ENCODE results near the gene RABGAP1L. TPM values are rescaled to one million over a fixed set of nuclear protein-coding genes. Genes with fewer than 3 reads are reported as not detected.
A peak's percentile ranks its signal among the peaks of the same experiment; 100 is the strongest.
"Not testable (repeated sequence)": the region's sequence is repeated elsewhere in the genome, so short reads cannot be mapped to it uniquely, and the experiment has no call there.

The RABGAP1L gene
- total RNA-seq, 1 donor from 2014 or later: 30.2 TPM

DNA sequence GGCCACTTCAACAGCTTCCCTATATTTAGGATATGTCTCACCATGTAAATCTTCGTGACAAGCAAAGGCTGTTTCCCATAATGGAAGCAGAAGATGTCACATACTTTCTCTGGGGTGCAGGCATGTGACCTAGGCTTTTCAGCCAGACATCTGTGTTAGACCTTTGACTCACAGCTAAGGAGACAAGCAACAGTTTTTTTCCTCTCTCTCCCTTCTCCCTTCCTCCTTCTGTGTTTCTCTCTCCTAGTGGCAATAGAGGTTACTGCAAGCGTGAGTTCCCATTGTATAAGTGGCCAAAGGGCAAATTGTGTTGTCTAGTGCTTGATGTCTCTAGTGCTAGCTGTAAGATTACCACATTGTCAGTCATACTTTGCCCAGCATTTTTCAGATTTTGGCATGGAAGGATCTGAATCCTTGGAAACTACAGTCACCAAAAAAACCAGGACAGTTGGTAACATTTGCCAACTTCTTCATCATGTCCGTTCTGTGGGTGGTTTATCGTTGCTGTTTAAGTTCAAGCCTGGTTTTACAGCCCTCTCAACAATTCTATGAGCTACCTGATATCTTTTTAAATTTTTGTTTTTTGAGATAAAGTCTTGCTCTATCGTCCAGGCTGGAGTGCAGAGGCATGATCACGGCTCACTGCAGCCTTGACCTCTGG is 44.4 kb upstream of the RABGAP1L start:
- Mint-ChIP-seq H3K27me3 (ENCODE audit: unreplicated experiment) (no peaks in the 10 kb centered on the region), H3K36me3 (ENCODE audit: low read depth, unreplicated experiment) (no peaks in the 10 kb centered on the region), H3K4me1 (ENCODE audit: unreplicated experiment) (no peaks in the 10 kb centered on the region), H3K27ac (ENCODE audit: unreplicated experiment) (no peak overlapping the region), H3K9me3 (ENCODE audit: unreplicated experiment) (no peaks in the 10 kb centered on the region), H3K4me3 (ENCODE audit: unreplicated experiment) (no peak overlapping the region)
- TF ChIP-seq, protein P1, sequence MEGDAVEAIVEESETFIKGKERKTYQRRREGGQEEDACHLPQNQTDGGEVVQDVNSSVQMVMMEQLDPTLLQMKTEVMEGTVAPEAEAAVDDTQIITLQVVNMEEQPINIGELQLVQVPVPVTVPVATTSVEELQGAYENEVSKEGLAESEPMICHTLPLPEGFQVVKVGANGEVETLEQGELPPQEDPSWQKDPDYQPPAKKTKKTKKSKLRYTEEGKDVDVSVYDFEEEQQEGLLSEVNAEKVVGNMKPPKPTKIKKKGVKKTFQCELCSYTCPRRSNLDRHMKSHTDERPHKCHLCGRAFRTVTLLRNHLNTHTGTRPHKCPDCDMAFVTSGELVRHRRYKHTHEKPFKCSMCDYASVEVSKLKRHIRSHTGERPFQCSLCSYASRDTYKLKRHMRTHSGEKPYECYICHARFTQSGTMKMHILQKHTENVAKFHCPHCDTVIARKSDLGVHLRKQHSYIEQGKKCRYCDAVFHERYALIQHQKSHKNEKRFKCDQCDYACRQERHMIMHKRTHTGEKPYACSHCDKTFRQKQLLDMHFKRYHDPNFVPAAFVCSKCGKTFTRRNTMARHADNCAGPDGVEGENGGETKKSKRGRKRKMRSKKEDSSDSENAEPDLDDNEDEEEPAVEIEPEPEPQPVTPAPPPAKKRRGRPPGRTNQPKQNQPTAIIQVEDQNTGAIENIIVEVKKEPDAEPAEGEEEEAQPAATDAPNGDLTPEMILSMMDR (IDR thresholded peaks at IDR 0.05; ENCODE audit: unreplicated experiment): peak; percentile 84
- DNase-seq (ENCODE audit: low spot score): peak; percentile 46

DNA sequence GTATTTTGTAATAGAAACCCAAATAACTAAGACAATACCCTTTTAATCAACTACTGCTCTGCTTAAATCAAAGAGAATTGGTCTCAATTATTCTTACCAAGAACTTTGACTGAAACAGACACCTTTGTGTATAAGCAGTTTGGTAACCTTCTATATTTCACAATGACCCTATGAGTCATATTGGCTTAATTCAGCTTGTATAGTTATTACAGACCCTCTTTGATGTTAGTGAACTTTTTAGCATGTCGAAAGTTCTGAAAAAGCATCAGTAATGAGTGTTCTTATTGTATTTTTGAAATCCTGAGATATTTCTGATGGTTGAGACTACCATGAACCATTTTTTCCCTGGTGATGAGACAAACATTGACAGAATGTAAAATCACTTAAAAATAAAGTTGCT is 43.3 kb upstream of the RABGAP1L start:
- no peak overlapping the region for H3K4me3 Mint-ChIP-seq (ENCODE audit: unreplicated experiment)
- TF ChIP-seq, protein P1 (IDR thresholded peaks at IDR 0.05; ENCODE audit: unreplicated experiment): no peak
- no peaks in the 10 kb centered on the region for H3K27me3 Mint-ChIP-seq (ENCODE audit: unreplicated experiment)
- H3K36me3 Mint-ChIP-seq (ENCODE audit: low read depth, unreplicated experiment): no peaks in the 10 kb centered on the region
- H3K9me3 Mint-ChIP-seq (ENCODE audit: unreplicated experiment): no peaks in the 10 kb centered on the region
- no peaks in the 10 kb centered on the region for H3K4me1 Mint-ChIP-seq (ENCODE audit: unreplicated experiment)
- DNase-seq (ENCODE audit: low spot score): no peak
- no peak overlapping the region for H3K27ac Mint-ChIP-seq (ENCODE audit: unreplicated experiment)

DNA sequence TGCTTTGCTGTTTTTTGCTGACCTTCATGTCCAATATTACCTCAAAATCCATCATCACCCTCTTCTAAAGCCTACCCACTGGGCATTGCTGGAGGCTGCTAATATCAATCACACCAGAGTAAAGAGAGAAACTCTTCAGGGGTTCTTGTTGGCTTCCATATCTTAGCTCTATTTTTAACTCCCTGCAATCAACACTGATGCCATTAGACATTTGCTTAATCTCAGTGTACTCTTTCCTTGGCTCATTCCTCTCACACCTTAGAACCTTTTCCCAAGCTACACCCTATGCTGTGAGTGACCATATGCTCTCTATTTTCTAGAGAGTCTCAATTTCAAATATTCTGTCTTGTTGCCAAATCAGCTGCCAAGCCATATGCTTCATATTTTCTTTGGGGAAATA is 40.6 kb upstream of the RABGAP1L start:
- Mint-ChIP-seq H3K27ac (ENCODE audit: unreplicated experiment) (no peak overlapping the region), H3K4me3 (ENCODE audit: unreplicated experiment) (no peak overlapping the region), H3K4me1 (ENCODE audit: unreplicated experiment) (no peaks in the 10 kb centered on the region), H3K36me3 (ENCODE audit: low read depth, unreplicated experiment) (no peaks in the 10 kb centered on the region), H3K9me3 (ENCODE audit: unreplicated experiment) (no peaks in the 10 kb centered on the region), H3K27me3 (ENCODE audit: unreplicated experiment) (peaks cover 4% of the 10 kb centered on the region)
- TF ChIP-seq, protein P1 (IDR thresholded peaks at IDR 0.05; ENCODE audit: unreplicated experiment): no peak
- no peak for DNase-seq (ENCODE audit: low spot score)

DNA sequence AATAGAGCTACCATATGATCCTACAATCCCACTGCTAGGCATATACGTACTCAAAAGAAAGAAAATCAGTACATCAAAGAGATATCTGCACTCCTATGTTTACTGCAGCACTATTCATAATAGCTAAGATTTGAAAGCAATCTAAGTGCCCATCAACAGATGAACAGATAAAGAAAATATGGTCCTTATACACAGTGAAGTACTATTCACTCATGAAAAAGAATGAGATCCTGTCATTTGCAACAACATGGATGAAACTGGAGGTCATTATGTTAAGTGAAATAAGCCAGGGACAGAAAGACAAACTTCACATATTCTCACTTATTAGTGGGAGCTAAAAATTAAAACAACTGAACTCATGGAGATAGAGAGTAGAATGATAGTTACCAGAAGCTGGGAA is 37.0 kb upstream of the RABGAP1L start:
- H3K4me1 Mint-ChIP-seq (ENCODE audit: unreplicated experiment): not testable (repeated sequence)

DNA sequence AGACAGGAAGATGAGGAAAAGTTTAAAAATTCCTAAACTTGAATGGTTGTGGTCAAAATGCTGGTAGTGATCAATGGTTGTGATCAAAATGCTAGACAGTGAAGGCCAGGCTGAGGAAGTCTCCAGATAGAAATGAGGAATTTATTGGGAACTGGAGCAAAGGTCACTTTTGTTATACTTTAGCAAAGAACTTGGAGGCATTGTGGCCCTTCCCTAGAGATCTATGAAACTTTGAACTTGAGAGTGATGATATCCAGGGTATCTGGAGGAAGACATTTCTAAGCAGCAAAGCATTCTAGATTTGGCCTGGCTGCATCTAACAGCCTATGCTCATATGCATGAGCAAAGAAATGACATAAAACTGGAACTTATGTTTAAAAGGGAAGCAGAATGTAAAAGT is 35.5 kb upstream of the RABGAP1L start:
- Mint-ChIP-seq H3K36me3 (ENCODE audit: low read depth, unreplicated experiment) (no peaks in the 10 kb centered on the region), H3K4me3 (ENCODE audit: unreplicated experiment) (no peak overlapping the region), H3K27me3 (ENCODE audit: unreplicated experiment) (peaks cover 7% of the 10 kb centered on the region), H3K4me1 (ENCODE audit: unreplicated experiment) (no peaks in the 10 kb centered on the region), H3K27ac (ENCODE audit: unreplicated experiment) (no peak overlapping the region), H3K9me3 (ENCODE audit: unreplicated experiment) (peaks cover 4% of the 10 kb centered on the region)
- no peak for DNase-seq (ENCODE audit: low spot score)
- TF ChIP-seq, protein P1 (IDR thresholded peaks at IDR 0.05; ENCODE audit: unreplicated experiment): no peak

More for the DNA sequence above, 37.0 kb upstream of the RABGAP1L start:
- not testable (repeated sequence) for H3K27me3 Mint-ChIP-seq (ENCODE audit: unreplicated experiment); H3K4me3 Mint-ChIP-seq (ENCODE audit: unreplicated experiment); H3K9me3 Mint-ChIP-seq (ENCODE audit: unreplicated experiment); DNase-seq (ENCODE audit: low spot score); H3K27ac Mint-ChIP-seq (ENCODE audit: unreplicated experiment); H3K36me3 Mint-ChIP-seq (ENCODE audit: low read depth, unreplicated experiment)

DNA sequence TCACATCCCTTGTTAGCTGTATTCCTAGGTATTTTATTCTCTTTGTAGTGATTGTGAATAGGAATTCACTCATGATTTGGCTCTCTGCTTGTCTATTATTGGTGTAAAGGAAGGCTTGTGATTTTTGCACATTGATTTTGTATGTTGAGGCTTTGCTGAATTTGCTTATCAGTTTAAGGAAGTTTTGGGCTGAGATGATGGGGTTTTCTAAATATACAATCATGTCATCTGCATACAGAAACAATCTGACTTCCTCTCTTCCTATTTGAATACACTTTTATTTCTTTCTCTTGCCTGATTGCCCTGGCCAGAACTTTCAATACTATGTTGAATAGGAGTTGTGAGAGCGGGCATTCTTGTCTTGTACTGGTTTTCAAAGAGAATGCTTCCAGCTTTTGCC is 32.1 kb upstream of the RABGAP1L start:
- H3K9me3 Mint-ChIP-seq (ENCODE audit: unreplicated experiment); H3K27me3 Mint-ChIP-seq (ENCODE audit: unreplicated experiment); H3K36me3 Mint-ChIP-seq (ENCODE audit: low read depth, unreplicated experiment); H3K4me1 Mint-ChIP-seq (ENCODE audit: unreplicated experiment); DNase-seq (ENCODE audit: low spot score); H3K4me3 Mint-ChIP-seq (ENCODE audit: unreplicated experiment); H3K27ac Mint-ChIP-seq (ENCODE audit: unreplicated experiment): not testable (repeated sequence)

Data from endothelial cell (in vitro differentiated cells).